K562 (cell line): ENCODE data around the gene ARSK.

Experiments
- CCNT2 ChIP-seq: IDR thresholded peaks from 2 replicates; pipeline ENCODE4 v1.6.1; 2011; ENCODE audit warnings: borderline replicate concordance, low read depth, mild to moderate bottlenecking, moderate library complexity, mixed read lengths, low read length; ENCODE audit not compliant: insufficient read length; ENCODE audit errors: extremely low read depth
- CTCF ChIP-seq, 3 experiments: IDR thresholded peaks in 2 of 3; conservative IDR thresholded peaks in 1 of 3; 2 replicates each; pipeline ENCODE4 v1.5.1; 2011 to 2012; ENCODE audit warnings: low read length in 3 of 3, mild to moderate bottlenecking in 3 of 3, control low read depth in 2 of 3, improper control_type of control experiment in 1 of 3, inconsistent platforms in 1 of 3, low read depth in 1 of 3, mixed read lengths in 1 of 3, moderate library complexity in 1 of 3; ENCODE audit not compliant: insufficient read depth in 2 of 3
- GATAD2B ChIP-seq: fragments of 450-650 bp; IDR thresholded peaks from 2 replicates; pipeline ENCODE4 v1.6.1; 2017; ENCODE audit warnings: mild to moderate bottlenecking, borderline replicate concordance
- HNRNPUL1 ChIP-seq: fragments of 200-400 bp; formaldehyde crosslinking; IDR thresholded peaks from 2 replicates; pipeline ENCODE4 v1.6.1; 2017; ENCODE audit warnings: low read length
- ILK ChIP-seq: fragments of 450-650 bp; IDR thresholded peaks from 2 replicates; pipeline ENCODE4 v1.6.1; 2016; ENCODE audit warnings: missing genetic modification characterization, low read depth, mild to moderate bottlenecking, missing compliant biosample characterization, moderate library complexity, borderline replicate concordance
- KDM4B ChIP-seq, 2 experiments: fragments of 450-650 bp in 1 of 2; sonication (generic) in 1 of 2; IDR thresholded peaks; 2 replicates each; pipeline ENCODE4 v1.6.1; 2016 to 2017; ENCODE audit warnings: borderline replicate concordance in 2 of 2, antibody characterized with exemption in 1 of 2, low read depth in 1 of 2, mild to moderate bottlenecking in 1 of 2
- MIER1 ChIP-seq: fragments of 450-650 bp; IDR thresholded peaks from 2 replicates; pipeline ENCODE4 v1.6.1; 2016; ENCODE audit warnings: antibody characterized with exemption, mild to moderate bottlenecking, low read depth
- NCOA4 ChIP-seq: fragments of 450-650 bp; IDR thresholded peaks from 2 replicates; pipeline ENCODE4 v1.6.1; 2018; ENCODE audit warnings: mild to moderate bottlenecking; ENCODE audit not compliant: partially characterized antibody
- POLR2A ChIP-seq: fragments of 450-650 bp; conservative IDR thresholded peaks from 2 replicates; pipeline ENCODE4 v1.6.1; 2016
- ZBTB11 ChIP-seq, 3 experiments: fragments of 200-800 bp in 1 of 3; fragments of 250-450 bp in 1 of 3; fragments of 450-650 bp in 1 of 3; sonication (Bioruptor Pico) in 1 of 3; sonication (Bioruptor generic) in 1 of 3; formaldehyde crosslinking in 1 of 3; IDR thresholded peaks; 2 replicates each; pipeline versions ENCODE4 v1.6.1 to v1.8.0; 2016 to 2022; ENCODE audit warnings: mild to moderate bottlenecking in 2 of 3, missing genetic modification characterization in 2 of 3, missing compliant biosample characterization in 1 of 3, moderate library complexity in 1 of 3
- ZBTB8A ChIP-seq: fragments of 450-650 bp; IDR thresholded peaks from 2 replicates; pipeline ENCODE4 v1.6.1; 2018; ENCODE audit warnings: mild to moderate bottlenecking, moderate library complexity; ENCODE audit not compliant: partially characterized antibody
- ZNF217 ChIP-seq: sonication (generic); formaldehyde crosslinking; IDR thresholded peaks from 2 replicates; pipeline ENCODE4 v1.8.0; 2022; ENCODE audit warnings: mild to moderate bottlenecking, missing genetic modification reagents
- ZNF398 ChIP-seq: fragments of 250-450 bp; sonication (Bioruptor Pico); IDR thresholded peaks from 2 replicates; pipeline ENCODE4 v1.8.0; 2021; ENCODE audit warnings: moderate library complexity, mild to moderate bottlenecking, inconsistent platforms
- ZNF644 ChIP-seq: fragments of 200-800 bp; sonication (Bioruptor generic); IDR thresholded peaks from 2 replicates; pipeline ENCODE4 v1.6.1; 2016; ENCODE audit warnings: low read depth, missing genetic modification characterization, missing compliant biosample characterization

GRCh38 chr5:95631991-95632675 lies 77.2 kb downstream of the ARSK start:
- TF ChIP-seq CTCF (IDR thresholded peaks at IDR 0.05 in 2 of 3, conservative IDR thresholded peaks at IDR 0.05 in 1 of 3; ENCODE audit: insufficient read depth in 2 of 3, low read depth in 1 of 3, low read length in 3 of 3) (no peak), MIER1 (no peak), ZNF217 (CRISPR knock-in tag) (no peak), HNRNPUL1 (no peak), ZBTB8A (no peak), KDM4B (IDR thresholded peaks at IDR 0.05; ENCODE audit: borderline replicate concordance in 2 of 2, low read depth in 1 of 2) (no peak), ZNF644 (tag) (no peak), GATAD2B (no peak), ZNF398 (CRISPR knock-in tag) (no peak), POLR2A (0 out of 2 replicates have a peak, but pooled peaks have one; percentile 45), ILK (tag) (no peak), ZBTB11 (CRISPR knock-in tag; IDR thresholded peaks at IDR 0.05) (no peak), CCNT2 (no peak), NCOA4 (no peak)
